NCI-H526 treated with DMSO at 0.1 percent for 48 hours (cell line): Measurements from ENCODE around the gene SPP2.

Experiments used
- DNase-seq: peaks from one replicate; lab custom pipeline; 2025; lab: John Stamatoyannopoulos, UW

Gene SPP2

GRCh38 chr2:234050455-234051135, at the start of gene SPP2:
SPP2 (plus strand) TSS chr2:234050702; CDS start chr2:234050787, 85 bp downstream.
- no peak for DNase-seq

- no peak for DNase-seq
Measured at GRCh38 chr2:234001380-234002160, 48.9 kb upstream of the SPP2 start.

- DNase-seq: no peak
Measured at GRCh38 chr2:234002281-234002680, 48.2 kb upstream of the SPP2 start.

- no peak for DNase-seq
Measured at GRCh38 chr2:234003972-234004617, 46.4 kb upstream of the SPP2 start.

GRCh38 chr2:234005126-234005525, 45.4 kb upstream of the SPP2 start:
- no peak for DNase-seq

GRCh38 chr2:234006501-234006900, 44.0 kb upstream of the SPP2 start:
- no peak for DNase-seq

GRCh38 chr2:234014427-234014826, 36.1 kb upstream of the SPP2 start:
- DNase-seq: no peak

- no peak for DNase-seq
Measured at GRCh38 chr2:234015861-234016260, 34.6 kb upstream of the SPP2 start.

- no peak for DNase-seq
Measured at GRCh38 chr2:234019896-234020295, 30.6 kb upstream of the SPP2 start.

GRCh38 chr2:234020332-234020731, 30.2 kb upstream of the SPP2 start:
- DNase-seq: no peak

GRCh38 chr2:234022424-234022823, 28.1 kb upstream of the SPP2 start:
- no peak for DNase-seq

- DNase-seq: no peak
Measured at GRCh38 chr2:234024304-234024703, 26.2 kb upstream of the SPP2 start.

GRCh38 chr2:234025466-234025865, 25.0 kb upstream of the SPP2 start:
- DNase-seq: no peak

- no peak for DNase-seq
Measured at GRCh38 chr2:234025891-234026401, 24.6 kb upstream of the SPP2 start.

GRCh38 chr2:234026693-234027254, 23.7 kb upstream of the SPP2 start:
- no peak for DNase-seq

GRCh38 chr2:234027641-234028040, 22.9 kb upstream of the SPP2 start:
- DNase-seq: no peak

- no peak for DNase-seq
Measured at GRCh38 chr2:234029150-234029733, 21.3 kb upstream of the SPP2 start.

- DNase-seq: no peak
Measured at GRCh38 chr2:234031207-234031606, 19.3 kb upstream of the SPP2 start.

GRCh38 chr2:234032279-234032856, 18.1 kb upstream of the SPP2 start:
- no peak for DNase-seq

- no peak for DNase-seq
Measured at GRCh38 chr2:234033174-234033573, 17.3 kb upstream of the SPP2 start.

GRCh38 chr2:234033885-234034284, 16.6 kb upstream of the SPP2 start:
- DNase-seq: no peak
